ENCODE results near the gene ELP6.

ELP6 gene, protein sequence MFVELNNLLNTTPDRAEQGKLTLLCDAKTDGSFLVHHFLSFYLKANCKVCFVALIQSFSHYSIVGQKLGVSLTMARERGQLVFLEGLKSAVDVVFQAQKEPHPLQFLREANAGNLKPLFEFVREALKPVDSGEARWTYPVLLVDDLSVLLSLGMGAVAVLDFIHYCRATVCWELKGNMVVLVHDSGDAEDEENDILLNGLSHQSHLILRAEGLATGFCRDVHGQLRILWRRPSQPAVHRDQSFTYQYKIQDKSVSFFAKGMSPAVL

GRCh38 chr3:47513125-47513929, at the start of gene ELP6:
TSS of gene ELP6 (minus strand) at chr3:47513712. CDS start at chr3:47513590, 122 bp downstream.
- peak; percentile 97 for DNase-seq (ENCODE audit: low spot score)

GRCh38 chr3:47556351-47556750, 42.8 kb upstream of the ELP6 start:
- no peak for DNase-seq (ENCODE audit: low spot score)

DNA sequence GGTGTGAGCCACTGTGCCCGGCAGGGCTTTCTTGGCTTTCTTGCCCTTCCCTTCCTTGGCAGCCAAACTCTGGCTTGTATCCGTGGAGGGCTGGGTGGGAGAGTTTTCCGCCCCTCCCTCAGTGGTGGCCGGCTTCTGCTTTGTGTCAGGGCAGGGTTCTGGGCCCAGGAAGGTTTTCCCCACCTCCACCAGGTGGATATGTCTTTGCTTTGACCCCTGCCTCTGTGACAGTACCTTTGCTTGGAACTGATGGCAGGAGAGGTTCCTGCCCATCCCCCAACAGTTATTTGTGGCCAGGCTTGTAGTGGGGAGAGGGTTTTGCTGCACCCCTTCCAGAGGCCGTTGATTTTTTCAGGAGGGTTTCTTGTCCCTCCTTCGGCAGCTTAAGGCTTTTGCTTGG, 40.8 kb upstream of the ELP6 start:
- DNase-seq (ENCODE audit: low spot score): no peak

DNA sequence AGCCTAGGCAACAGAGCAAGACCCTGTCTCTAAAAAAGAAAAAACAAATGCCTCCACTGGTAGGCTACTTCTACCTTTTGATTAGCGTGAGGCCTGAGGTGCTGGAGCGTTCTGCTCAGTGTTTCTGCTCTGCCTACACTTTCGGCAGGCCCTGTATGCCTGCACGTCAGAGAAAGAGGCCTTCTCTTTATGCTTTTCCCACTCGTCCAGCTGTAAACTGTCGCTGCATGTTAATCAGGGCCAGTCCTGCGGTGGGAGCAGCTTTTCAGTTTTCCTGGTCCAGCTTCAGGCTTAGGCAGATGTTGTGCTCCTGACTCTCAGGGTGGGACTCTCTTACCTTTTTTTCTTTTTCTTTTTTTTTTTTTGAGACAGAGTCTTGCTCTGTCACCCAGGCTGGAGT, 39.9 kb upstream of the ELP6 start:
- DNase-seq (ENCODE audit: low spot score): no peak

DNA sequence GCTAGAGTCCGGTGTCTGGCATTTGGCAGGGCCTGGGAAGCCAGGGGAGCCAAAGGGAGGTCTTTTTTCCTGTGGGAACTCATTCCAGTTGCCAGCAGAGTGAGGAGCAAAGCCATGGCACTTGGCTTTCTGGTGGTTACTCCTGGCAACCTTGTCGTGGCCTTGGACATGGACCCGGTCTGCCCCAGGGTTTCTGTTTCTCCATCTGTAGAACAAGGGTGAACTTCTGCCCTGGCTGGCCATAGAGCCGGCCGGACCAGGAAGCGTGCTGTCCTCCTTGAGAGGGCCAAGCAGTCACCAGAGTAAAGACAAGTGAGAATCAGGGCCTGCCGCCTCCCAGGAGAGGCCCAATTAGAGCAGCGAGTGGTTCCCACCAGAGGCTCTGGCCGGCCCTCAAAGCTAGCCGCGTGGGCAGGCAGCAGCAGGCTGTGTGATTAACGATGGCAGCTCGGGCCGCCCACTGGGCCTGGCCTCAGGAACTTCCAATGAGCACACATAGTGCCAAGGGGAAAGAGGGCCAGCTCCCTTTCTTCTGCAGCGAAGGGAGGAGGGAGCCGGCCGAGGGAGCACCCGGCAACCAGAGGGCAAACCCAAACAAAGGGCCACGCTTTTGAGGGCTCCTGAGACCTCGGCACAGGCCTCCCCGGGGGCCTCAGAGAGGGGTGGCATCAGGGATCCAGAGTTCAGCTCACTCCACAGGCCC, 29.1 kb upstream of the ELP6 start:
- no peak for DNase-seq (ENCODE audit: low spot score)

DNA sequence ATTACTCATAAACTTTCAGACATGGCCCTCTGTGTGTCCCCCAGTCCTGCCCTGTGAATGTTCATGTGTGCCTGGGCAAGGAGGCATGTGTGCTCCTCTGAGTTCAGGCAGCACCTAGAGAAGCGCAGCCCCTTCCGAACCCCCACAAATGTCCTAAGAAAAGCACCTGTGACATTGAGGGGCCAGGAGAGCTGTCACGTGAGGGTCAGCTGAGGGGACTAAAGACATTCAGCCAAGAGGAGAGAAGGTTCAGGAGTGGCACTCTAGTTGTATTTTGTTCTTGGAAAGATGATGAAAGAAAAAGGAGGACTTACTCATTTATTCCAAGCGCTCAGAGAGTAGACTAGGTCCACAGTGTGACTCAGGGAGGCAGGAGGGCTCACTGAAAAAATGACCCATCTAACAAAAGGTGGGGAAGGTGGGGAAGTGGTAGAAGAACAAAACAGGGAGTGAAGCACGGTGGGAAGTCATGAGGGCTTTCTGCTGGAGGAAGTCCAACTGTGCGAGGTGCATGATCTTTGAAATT, 28.1 kb upstream of the ELP6 start:
- no peak for DNase-seq (ENCODE audit: low spot score)

DNA sequence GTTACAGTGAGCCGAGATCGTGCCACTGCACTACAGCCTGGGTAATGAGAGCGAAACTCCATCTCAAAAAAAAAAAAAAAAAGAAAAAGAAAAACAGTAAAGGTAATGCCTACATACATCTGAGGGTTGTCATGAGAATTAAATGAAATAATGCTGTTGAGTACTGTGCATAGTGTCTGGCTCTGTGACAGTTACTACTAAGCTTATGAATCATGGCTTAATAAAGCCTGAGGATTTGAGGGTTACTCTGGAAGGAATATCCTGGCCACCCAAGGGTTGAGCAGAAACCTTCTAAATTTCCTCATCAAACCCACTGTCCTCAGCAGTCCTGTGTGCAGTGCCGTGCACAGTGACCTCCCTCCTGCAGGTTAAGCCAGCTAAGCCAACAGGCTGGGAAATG, 26.8 kb upstream of the ELP6 start:
- no peak for DNase-seq (ENCODE audit: low spot score)

DNA sequence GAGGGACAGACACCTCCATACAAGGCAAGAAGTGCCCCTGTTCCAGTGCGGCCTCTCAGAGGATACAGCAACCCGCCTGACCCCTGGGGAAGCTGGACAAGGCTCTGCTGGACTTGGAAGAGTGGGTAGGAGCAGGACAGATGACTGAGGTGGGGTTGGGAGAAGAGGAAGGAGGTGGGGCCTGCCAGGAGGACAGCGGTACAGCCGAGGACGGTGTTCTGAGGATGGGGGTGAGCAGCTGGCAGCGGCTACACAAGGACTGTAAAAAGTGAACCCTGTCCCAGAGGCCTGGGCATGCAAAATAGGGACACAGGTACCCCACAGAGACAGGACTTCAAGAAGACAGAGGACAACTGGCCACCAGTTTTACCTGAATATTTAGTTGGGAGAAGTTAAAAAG, 23.5 kb upstream of the ELP6 start:
- DNase-seq (ENCODE audit: low spot score): no peak

DNA sequence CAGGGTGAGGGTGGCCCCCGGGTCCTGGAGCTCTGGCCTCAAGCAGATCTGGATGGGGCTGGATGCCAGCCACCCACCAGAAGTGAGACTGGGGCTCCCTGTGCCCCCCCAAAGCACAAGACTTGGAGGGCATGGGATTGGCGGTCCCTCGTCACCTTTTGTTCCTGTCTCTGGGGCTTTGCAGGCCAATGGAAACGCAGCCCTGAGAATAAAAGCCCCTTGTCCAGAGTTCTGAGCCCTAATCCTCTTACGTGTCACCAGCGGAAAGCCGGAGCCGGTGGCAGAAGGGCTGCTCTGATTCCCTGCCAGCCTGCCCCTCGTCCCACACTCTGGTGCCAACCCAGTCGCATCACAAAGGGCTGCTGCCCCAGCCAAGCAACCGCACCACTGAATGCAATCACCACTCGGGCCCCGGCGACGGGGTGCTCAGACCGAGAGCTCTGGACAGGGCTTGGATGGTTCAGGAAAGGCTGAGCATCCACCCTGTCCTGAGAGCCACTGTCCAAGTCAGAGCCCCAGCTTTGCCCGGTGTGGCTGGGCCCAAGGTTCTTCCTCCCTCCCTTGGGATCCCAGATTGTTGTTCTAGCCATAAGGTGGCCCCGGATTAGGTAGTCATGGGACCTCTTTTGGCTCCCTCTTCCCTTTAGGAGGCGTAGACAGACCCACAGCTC, 22.8 kb upstream of the ELP6 start:
- no peak for DNase-seq (ENCODE audit: low spot score)

DNA sequence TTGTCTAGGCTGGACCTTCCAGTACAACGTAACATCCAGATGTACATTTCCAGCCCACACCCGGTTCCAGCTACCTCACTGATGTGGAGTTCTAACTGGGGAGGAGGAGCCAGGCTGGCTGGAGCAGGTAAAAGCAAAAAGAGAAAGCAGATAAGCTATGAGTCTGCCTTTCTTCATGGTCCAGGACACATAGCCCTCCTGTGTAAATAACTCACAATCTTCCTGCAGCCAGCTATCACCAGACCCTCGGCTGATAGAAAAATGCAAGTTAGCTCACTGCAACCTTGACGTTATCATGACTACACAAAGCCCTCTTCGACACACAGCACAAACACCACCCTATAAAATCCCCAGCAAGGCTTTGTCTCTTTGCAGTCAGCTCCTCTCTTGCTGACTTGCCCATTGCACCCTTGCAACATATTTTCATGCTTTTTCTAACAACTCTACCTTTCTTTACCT, 20.5 kb upstream of the ELP6 start:
- DNase-seq (ENCODE audit: low spot score): no peak

DNA sequence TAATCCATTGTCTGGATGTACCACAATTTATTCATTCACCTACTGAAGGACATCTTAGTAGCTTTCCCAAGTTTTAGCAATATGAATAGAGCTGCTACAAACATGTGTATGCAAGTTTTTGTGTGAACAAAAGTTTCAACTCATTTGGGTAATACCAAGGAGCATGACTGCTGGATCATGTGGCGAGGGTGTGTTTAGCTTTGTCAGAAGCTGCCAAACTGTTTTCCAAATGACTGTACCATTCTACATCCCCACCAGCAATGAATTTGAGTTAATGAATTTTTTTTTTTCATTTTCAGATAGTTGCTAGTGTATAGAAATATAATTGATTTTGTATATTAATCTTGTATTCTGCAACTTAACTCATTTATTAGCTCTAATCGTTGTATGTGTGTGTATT, 20.0 kb upstream of the ELP6 start:
- no peak for DNase-seq (ENCODE audit: low spot score)

DNA sequence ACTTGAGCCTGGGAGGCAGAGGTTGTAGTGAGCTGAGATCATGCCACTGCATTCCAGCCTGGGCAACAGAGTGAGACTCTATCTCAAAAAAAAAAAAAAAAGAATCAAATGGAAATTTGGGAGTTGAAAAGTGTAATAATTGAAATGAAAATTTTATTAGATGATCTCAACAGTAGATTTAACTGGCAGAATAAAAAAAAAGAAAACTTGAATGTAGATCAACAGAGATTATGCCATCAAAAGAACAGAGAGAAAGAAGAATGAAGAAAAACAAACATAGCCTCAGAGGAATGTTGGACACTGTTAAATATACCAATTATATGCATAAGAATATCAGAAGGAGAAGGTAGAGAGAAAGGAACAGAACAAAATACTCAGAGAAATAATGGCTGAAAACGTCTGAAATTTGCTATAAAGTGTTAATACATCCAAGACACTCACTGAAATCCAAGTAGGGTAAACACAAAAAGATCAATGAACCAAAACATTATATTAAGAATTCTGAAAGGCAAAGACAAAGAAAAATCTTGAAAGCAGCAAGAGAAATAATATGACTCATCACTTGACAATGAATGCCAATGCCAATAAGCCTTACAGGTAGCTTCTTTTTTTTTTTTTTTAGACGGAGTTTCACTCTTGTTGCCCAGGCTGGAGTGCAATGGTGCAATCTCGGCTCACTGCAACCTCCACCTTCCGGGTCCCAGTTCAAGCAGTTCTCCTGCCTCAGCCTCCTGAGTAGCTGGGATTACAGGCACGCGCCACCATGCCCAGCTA, 14.6 kb upstream of the ELP6 start:
- DNase-seq (ENCODE audit: low spot score): peak; percentile 59

- no peak for DNase-seq (ENCODE audit: low spot score)
These were observed 12.1 kb upstream of the ELP6 start for GRCh38 chr3:47525617-47526016.

DNA sequence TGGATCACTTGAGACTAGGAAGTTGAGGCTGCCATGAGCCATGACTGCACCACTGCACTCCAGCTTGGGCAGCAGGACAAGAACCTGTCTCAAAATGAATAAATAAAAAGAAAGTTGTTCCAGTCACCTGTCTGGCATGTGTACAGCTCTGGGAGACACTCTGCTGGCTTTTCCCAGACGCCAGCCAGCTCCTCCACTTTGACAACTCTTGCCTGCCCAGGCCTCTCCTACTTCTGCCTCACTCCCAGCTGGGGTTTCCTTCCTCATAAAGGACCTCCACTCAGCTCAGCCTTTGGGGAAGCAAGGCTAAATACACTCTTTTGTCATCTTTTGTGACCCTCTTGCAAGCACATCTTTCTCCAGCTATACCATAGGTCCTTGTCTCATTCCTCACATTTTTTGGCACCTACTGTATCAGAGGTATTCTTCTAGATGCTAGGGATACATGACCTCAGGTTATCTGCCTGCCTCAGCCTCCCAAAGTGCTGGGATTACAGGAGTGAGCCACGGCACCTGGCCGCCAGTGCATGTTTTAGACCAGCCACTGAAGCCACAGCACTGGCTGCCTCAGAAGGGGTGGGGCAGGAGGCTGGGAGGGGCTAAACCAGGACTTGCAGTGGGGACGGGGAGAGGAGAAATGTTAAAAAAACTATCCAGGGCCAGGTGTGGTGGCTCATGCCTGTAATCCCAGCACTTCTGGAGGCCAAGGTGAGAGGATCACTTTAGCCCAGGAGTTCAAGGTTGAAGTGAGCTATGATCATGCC, 10.0 kb upstream of the ELP6 start:
- DNase-seq (ENCODE audit: low spot score): no peak

- DNase-seq (ENCODE audit: low spot score): peak; percentile 89
These were observed 8.8 kb upstream of the ELP6 start for GRCh38 chr3:47522082-47522987.

DNA sequence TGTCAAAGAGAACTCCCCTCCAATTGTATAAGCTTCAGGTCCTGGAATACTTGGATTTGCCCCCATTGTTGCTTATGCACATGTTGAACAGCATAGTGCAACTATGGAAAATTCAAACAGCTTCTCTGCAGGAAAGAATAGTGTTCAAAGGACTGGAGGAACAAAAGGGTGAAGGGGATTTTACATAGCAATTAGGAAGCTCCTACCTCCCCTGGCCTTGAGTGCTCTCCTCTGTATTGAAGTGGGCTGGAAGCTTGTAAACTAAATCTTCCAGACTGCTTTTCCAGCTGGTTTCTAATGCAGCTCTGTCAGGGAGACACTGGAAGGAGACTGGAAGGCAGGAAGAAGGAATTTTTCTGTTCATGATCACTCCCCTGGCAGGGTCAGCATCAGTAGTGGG, 7.2 kb upstream of the ELP6 start:
- no peak for DNase-seq (ENCODE audit: low spot score)

GRCh38 chr3:47517937-47518336, 4.4 kb upstream of the ELP6 start:
- DNase-seq (ENCODE audit: low spot score): no peak

DNA sequence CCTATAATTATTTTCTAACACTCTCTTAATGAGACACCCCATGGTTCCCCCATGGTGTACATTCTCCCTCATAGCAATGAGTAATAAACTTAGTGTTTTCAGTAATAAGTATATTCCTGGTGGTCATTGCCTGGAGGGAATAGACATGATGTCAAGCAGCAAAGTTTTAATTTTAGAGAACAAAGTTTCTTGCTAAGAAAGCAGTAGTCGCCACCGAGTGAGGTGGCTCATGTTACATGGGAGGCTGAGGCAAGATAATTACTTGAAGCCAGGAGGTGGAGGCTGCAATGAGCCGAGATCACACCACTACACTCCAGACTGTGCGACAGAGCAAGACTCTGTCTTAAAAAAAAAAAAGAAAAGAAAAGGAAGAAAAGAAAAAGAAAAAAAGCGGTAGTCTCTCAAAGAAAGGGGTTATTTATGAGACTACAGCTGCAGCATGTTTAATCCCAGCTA, 2.4 kb upstream of the ELP6 start:
- DNase-seq (ENCODE audit: low spot score): no peak

DNA sequence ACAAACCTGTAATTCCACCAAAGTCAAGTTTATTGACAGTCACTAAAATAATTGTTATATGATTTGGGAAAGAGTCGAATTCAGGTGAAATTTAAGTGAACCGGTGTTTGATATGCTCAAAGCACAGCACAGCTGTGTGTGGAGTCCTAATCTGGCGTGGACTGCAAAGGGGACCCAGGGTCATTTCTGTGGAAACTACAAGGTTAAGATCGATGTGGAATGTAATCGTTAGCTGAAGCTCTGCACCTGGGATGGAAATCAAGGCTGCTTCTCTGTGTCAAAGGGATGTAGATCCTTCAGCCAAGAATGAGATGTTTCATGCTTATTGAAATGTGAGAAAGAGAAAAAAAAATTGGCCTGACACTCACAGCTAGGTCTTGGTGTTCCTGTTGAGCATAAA, 1.6 kb upstream of the ELP6 start:
- no peak for DNase-seq (ENCODE audit: low spot score)

Data from LoVo (cell line).